DOHH2 (cell line): Measurements from ENCODE around the gene CRYZL1.

ENCODE experiments used
- H3F3A ChIP-seq: fragments of 200-600 bp; sonication (generic), shearing (Covaris generic); 2 replicates; pipeline ENCODE4 v1.6.0; 2016; ENCODE audit warnings: antibody characterized with exemption, mild to moderate bottlenecking; ENCODE audit not compliant: control insufficient read depth, insufficient read depth
- H3K27ac ChIP-seq: fragments of 200-600 bp; sonication (generic); 2 replicates; pipeline ENCODE4 v1.5.1; 2014; ENCODE audit warnings: low read depth, mild to moderate bottlenecking, low read length, moderate library complexity
- H3K27me3 ChIP-seq: fragments of 200-600 bp; sonication (generic); 2 replicates; pipeline ENCODE4 v1.6.1; 2014; ENCODE audit warnings: mild to moderate bottlenecking, low read length, mixed read lengths; ENCODE audit not compliant: control insufficient read depth
- H3K36me3 ChIP-seq: fragments of 200-600 bp; sonication (generic); 2 replicates; pipeline ENCODE4 v1.6.1; 2014; ENCODE audit warnings: mild to moderate bottlenecking, low read length, moderate library complexity, mixed read lengths; ENCODE audit not compliant: control insufficient read depth
- H3K4me1 ChIP-seq: fragments of 200-600 bp; sonication (generic); 2 replicates; pipeline ENCODE4 v1.6.1; 2014; ENCODE audit warnings: mild to moderate bottlenecking, low read length, mixed read lengths; ENCODE audit not compliant: control insufficient read depth
- H3K4me2 ChIP-seq: fragments of 200-600 bp; sonication (generic); 2 replicates; pipeline ENCODE4 v1.6.0; 2014; ENCODE audit warnings: mild to moderate bottlenecking, low read length, moderate library complexity
- H3K4me3 ChIP-seq: fragments of 200-600 bp; sonication (generic); 2 replicates; pipeline ENCODE4 v1.5.1; 2014; ENCODE audit warnings: mild to moderate bottlenecking, low read length, mixed read lengths
- H3K79me2 ChIP-seq: fragments of 200-600 bp; sonication (generic); 2 replicates; pipeline ENCODE4 v1.6.1; 2014; ENCODE audit warnings: mild to moderate bottlenecking, low read length, mixed read lengths; ENCODE audit not compliant: control insufficient read depth
- H3K9me2 ChIP-seq: fragments of 200-600 bp; sonication (generic); replicated peaks from 2 replicates; pipeline ENCODE4 v1.6.1; 2014; ENCODE audit warnings: mild to moderate bottlenecking, low read length, mixed read lengths; ENCODE audit not compliant: control insufficient read depth
- H3K9me3 ChIP-seq: fragments of 200-600 bp; sonication (generic); 2 replicates; pipeline ENCODE4 v1.6.1; 2014; ENCODE audit warnings: antibody characterized with exemption, low read length, mixed read lengths; ENCODE audit not compliant: control insufficient read depth, insufficient read depth
- H4K20me1 ChIP-seq: fragments of 200-600 bp; sonication (generic); 2 replicates; pipeline ENCODE4 v1.6.0; 2014; ENCODE audit warnings: low read depth, mild to moderate bottlenecking, antibody characterized with exemption, low read length, moderate library complexity; ENCODE audit not compliant: control insufficient read depth, insufficient read depth
- EZH2phosphoT487 ChIP-seq: fragments of 200-600 bp; sonication (generic); IDR thresholded peaks from 2 replicates; pipeline ENCODE4 v1.6.1; 2017; ENCODE audit warnings: borderline replicate concordance, mild to moderate bottlenecking, antibody characterized with exemption, low read length, moderate library complexity, mixed read lengths
- TF ChIP-seq, protein P1 (sequence below): fragments of 200-600 bp; sonication (generic); IDR thresholded peaks from one replicate; pipeline ENCODE4 v1.5.1; 2014; ENCODE audit warnings: antibody characterized with exemption, mild to moderate bottlenecking, low read depth, low read length; ENCODE audit not compliant: poor library complexity, severe bottlenecking

The CRYZL1 gene

GRCh38 chr21:33668180-33668579, 26.6 kb upstream of the CRYZL1 start:
- Histone ChIP-seq H3F3A (no peaks in the 10 kb centered on the region), H3K4me2 (no peak overlapping the region)

GRCh38 chr21:33667636-33668035, 26.1 kb upstream of the CRYZL1 start:
- Histone ChIP-seq H3K27ac (no peak overlapping the region), H3K4me1 (no peaks in the 10 kb centered on the region), H3K9me3 (no peaks in the 10 kb centered on the region), H3F3A (no peaks in the 10 kb centered on the region), H3K4me2 (no peak overlapping the region), H3K36me3 (no peaks in the 10 kb centered on the region), H3K79me2 (peaks cover 3% of the 10 kb centered on the region; the same call in 1 of the 2 replicates), H3K9me2 (no peaks in the 10 kb centered on the region), H4K20me1 (no peaks in the 10 kb centered on the region), H3K27me3 (no peaks in the 10 kb centered on the region), H3K4me3 (no peak overlapping the region)
- no peak for TF ChIP-seq EZH2phosphoT487
- TF ChIP-seq, protein P1, sequence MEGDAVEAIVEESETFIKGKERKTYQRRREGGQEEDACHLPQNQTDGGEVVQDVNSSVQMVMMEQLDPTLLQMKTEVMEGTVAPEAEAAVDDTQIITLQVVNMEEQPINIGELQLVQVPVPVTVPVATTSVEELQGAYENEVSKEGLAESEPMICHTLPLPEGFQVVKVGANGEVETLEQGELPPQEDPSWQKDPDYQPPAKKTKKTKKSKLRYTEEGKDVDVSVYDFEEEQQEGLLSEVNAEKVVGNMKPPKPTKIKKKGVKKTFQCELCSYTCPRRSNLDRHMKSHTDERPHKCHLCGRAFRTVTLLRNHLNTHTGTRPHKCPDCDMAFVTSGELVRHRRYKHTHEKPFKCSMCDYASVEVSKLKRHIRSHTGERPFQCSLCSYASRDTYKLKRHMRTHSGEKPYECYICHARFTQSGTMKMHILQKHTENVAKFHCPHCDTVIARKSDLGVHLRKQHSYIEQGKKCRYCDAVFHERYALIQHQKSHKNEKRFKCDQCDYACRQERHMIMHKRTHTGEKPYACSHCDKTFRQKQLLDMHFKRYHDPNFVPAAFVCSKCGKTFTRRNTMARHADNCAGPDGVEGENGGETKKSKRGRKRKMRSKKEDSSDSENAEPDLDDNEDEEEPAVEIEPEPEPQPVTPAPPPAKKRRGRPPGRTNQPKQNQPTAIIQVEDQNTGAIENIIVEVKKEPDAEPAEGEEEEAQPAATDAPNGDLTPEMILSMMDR = no peak

More at GRCh38 chr21:33668180-33668579, 26.6 kb upstream of the CRYZL1 start:
- Histone ChIP-seq H4K20me1 (no peaks in the 10 kb centered on the region), H3K4me3 (no peak overlapping the region), H3K4me1 (no peaks in the 10 kb centered on the region), H3K27ac (no peak overlapping the region), H3K79me2 (peaks cover 3% of the 10 kb centered on the region; the same call in 1 of the 2 replicates), H3K27me3 (no peaks in the 10 kb centered on the region), H3K36me3 (no peaks in the 10 kb centered on the region), H3K9me2 (no peaks in the 10 kb centered on the region), H3K9me3 (no peaks in the 10 kb centered on the region)
- TF ChIP-seq, protein P1 = no peak
- no peak for TF ChIP-seq EZH2phosphoT487

DNA sequence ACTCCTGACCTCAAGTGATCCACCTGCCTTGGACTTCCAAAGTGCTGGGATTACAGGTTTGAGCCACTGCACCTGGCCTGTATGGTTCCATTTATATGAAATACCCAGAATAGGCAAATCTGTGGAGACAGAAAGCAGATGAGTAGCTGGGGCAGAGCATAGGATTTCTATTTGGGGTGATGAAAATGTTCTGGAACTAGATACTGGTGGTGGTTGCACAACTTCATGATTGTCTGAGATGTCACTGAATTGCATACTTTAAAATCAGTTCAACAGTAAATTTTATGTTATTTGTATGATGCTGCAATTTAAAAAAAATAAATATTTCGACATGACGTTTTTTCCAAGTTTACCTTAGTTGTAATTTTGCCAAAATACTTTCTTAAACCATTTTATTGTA, 24.6 kb upstream of the CRYZL1 start:
- TF ChIP-seq, protein P1 = no peak
- no peak for TF ChIP-seq EZH2phosphoT487
- Histone ChIP-seq H3K79me2 (peaks cover 3% of the 10 kb centered on the region; the same call in 1 of the 2 replicates), H3F3A (no peaks in the 10 kb centered on the region), H3K4me2 (no peak overlapping the region), H4K20me1 (no peaks in the 10 kb centered on the region), H3K4me1 (no peaks in the 10 kb centered on the region), H3K9me2 (no peaks in the 10 kb centered on the region), H3K36me3 (no peaks in the 10 kb centered on the region), H3K4me3 (no peak overlapping the region), H3K27me3 (no peaks in the 10 kb centered on the region), H3K9me3 (no peaks in the 10 kb centered on the region), H3K27ac (no peak overlapping the region)

DNA sequence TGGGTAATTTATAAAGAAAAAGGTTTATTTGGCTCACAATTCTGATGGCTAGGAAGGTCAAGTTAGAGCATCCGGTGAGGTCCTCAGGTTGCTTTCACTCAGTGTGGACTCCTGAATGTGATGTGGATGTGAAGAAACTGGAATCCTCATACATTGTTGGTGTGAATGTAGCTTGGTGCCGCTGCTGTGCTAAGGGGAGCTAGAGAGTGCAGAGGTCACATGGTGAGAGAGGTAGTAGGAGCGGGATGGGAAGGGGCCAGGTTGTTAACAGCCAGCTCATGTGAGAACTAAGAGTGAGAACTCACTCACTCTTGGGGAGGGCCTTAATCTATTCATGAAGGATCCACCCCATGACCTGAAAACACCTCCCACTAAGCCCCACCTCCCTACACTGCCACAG, 22.6 kb upstream of the CRYZL1 start:
- no peak for TF ChIP-seq EZH2phosphoT487
- TF ChIP-seq, protein P1 = no peak
- no peaks in the 10 kb centered on the region for H3K9me3 ChIP-seq
- H3K4me3 ChIP-seq = no peak overlapping the region
- H3K9me2 ChIP-seq = no peaks in the 10 kb centered on the region
- H3F3A ChIP-seq = no peaks in the 10 kb centered on the region
- H4K20me1 ChIP-seq = no peaks in the 10 kb centered on the region
- no peaks in the 10 kb centered on the region for H3K79me2 ChIP-seq
- H3K4me2 ChIP-seq = no peak overlapping the region
- H3K27ac ChIP-seq = no peak overlapping the region
- H3K36me3 ChIP-seq = no peaks in the 10 kb centered on the region
- H3K27me3 ChIP-seq = no peaks in the 10 kb centered on the region
- no peaks in the 10 kb centered on the region for H3K4me1 ChIP-seq
